SKM-1 (cell line): ENCODE measurements around the gene TMEM129.
"Not testable (repeated sequence)": the region's sequence is repeated elsewhere in the genome, so short reads cannot be mapped to it uniquely, and the experiment has no call there.

Experiments used
- DNase-seq: peaks from one replicate; lab custom pipeline; 2025; ENCODE audit not compliant: unreplicated experiment; lab: John Stamatoyannopoulos, UW

TMEM129 gene

DNA sequence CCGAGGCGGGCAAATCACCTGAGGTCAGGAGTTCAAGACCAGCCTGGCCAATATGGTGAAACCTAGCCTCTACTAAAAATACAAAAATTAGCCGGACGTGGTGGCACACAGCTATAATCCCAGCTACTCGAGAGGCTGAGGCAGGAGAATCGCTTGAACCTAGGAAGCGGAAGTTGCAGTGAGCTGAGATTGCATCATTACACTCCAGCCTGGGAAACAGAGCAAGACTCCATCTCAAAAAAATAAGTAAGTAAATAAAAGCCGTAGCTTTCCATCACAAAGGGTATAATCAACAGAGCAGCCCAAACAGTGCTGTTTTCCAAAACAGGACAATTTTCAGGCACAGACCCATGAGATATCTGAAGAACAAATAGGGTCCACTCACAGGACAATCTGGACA is 19.5 kb downstream of the TMEM129 start:
- not testable (repeated sequence) for DNase-seq

DNA sequence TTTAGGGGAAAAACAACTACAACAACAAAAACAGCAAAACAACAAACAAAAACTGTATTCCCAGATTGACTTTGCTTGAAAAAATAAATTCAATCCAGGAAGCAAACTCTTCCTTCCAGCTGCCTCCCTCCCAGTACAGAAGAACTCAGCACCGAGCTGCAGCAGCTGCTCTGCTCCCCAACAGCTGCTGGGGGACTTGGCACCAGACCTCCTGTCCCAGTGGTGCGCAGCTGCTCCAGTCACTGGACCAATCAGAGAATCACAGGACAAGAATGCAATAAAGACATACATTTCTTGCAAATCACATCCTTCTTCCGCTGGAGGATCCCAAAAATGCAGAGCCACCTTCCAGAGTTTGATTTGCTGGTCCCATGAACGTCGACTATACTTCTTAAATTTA is 25.2 kb downstream of the TMEM129 start:
- no peak for DNase-seq

DNA sequence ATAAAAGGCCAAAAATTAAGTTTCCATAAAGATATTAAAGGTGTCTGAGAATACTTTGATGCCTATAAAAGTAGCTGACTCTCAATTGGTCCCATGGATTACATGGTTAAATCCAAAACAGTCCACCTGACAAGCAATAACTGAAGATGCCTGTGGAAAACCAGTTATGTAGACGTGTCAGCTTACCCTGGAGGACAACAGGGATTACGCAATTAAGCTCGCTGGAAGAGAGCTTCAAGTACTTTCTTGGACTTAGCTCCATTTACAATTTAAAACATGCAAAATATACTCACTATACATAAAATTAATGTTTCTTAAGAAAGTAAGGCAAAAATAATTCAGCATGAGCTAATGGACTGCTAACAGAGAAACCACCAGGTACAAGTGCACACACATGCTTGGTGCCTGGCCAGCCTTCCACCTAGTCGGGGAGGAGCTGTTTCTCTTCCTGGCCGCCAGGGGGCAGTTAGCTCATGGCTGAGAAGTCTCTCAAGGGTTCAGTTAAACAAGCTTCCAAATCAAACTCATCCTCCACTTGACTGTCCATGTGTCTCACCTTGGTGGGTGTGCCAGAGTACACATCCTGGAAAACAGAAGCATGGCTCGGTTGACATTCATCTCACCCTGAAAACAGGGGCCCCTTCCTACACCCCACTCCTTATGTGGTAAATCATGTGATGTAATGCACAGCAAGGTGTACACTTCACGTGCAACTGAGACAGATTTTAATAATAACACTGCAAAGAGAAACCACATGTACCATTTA is 27.8 kb downstream of the TMEM129 start:
- DNase-seq, result peak; percentile 80

DNA sequence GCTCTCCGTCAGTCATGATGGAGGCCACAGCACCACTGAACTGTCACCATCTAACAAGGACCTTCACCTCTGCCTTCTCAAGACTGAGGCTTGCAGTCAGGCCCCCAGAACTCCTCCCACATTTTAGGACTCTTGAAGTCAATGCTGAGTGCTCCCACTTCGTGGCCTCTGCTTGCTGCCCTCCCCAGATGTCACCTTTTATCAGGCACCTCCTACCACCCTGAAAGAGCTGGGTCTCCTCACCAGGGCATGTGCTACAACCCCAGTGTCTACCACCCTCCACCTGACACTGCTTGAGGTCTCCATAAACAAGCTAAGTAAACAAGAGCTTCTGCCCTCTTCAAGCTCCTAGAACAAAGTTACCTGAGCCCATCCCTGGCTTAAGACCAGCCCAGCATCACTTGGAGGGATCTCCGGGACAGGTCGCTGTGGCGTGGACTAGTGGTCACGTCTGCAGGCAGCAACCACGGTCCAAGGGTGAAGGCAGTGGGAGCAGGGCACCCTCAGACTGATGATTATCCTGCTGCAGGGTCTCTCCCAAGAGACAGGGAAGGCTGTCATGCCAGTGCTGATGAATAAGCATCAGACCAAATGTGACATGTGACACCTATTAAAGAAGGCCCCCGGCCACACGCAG is 29.3 kb downstream of the TMEM129 start:
- DNase-seq, result no peak

DNA sequence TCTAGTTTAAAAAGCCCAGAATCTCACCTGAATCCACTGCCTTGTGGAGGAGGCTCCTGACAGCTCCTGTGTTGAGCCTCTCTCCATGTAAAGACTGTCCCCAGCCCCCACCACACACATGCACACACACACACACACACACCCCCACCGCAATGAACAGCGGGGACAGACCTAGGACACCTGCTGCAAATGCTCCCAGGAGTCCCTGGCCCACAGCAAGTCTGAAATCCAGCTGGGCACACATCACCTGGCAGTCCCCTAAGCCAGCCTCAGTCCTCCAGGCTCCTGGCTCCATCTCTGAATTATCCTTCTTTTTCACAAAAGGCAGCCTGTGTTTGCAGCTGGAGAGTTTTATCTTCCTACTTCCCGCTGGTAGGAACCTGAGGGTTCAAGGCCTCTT is 30.4 kb downstream of the TMEM129 start:
- DNase-seq, result no peak

DNA sequence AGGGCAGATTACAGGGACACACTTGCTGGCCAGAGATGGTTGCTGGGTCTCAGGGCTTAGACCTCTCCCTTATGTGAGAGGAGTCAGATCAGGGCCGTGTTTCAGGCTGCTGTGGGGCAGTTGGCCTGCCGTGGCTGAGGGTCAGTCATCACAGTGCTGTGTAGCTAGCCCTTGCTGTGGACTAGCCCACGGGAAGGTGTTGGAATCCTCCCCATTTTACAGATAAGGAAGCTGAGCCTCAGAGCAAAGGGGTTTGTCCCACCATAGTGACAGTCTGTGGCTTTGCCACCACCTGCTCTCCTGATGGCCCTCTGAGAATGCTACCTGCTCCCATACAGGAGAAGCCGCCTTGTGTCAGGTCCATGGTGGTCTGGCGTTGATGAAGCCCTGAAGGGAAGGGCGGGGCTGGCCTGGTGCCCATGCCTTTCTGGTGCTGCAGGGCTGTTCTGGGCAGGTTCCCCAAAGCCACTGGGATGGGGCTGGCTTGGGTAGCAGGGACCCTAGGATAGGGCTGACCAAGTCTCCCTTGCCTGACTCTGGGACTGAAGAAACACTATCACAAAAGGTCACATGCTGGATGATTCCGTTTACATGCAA is 34.6 kb downstream of the TMEM129 start:
- DNase-seq, result no peak

DNA sequence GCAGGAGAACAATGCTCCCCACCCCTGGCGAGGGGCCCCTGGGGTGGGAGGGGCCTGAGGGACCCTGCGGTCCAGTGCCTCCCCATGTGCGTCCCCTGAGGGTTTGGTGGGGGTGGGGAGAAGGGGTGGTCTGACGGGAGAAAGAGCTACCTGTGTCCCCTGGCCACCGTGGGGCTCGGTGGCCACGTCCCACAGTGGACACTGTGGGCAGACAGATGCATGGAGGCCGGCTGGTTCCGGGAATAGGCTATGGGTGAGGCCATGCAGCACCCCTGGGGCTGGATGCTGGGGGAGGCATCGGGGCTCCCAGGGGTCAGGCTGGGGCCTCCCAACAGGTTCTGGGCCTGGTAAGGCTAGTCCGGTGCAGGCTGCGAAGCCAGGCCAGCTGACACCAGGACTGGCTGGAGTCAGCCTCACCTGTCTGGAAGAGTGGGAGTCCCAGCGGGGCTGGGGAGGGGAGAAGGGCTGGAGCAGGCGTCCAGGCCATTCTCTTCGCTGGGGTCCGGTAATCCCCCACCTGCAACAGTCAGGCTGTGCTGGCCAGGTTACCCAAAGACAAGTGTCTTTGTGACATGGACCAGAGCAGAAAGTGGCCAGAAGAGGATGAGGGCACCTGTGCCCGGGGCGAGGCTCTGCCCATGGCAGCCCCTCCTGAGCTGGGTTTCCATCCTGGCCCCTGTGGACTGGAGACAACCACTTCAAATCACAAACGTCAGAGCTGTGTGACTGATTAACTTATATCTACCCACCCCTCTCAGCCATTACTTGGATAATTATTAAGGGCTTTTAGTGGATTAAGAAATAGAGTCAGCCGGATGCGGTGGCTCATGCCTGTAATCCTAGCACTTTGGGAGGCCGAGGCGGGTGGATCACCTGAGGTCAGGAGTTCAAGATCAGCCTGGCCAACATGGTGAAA is 35.6 kb downstream of the TMEM129 start:
- DNase-seq, result no peak

DNA sequence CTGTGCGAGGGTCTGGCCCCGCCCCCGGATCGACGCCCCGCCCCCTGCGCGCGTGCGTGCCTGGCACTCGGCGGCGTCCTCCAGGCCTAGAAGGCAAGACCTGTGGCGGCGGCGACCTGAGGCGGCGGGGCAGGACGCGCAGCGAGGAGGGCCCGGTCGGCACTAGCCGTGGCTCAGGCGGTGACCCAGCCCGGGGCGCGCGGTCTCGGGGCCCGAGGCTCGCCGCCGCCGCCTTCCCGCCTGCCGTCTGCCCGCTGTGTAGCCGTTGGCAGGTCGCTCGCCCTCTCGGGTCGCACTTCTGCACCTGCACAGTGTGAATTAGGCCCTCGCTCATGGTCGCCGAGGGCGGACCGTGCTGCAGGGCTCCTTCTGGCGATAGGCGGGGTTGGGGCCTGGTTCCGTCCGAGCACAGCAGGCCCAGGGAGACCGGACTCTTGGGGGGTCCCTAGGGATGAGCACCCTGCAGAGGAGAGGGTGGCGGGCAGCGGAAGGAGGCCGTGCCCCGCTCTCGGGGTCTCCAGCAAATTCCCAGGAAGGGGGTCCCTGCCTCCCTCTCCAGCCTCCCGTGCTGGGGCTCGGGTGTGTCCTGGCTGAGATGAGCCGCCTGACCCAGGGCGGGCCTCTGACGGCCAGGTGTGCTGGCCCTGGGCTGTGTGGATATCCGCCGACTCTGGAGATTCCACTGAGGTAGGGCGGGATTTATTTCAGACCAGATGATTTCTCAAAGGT is 36.5 kb downstream of the TMEM129 start:
- DNase-seq, result no peak

DNA sequence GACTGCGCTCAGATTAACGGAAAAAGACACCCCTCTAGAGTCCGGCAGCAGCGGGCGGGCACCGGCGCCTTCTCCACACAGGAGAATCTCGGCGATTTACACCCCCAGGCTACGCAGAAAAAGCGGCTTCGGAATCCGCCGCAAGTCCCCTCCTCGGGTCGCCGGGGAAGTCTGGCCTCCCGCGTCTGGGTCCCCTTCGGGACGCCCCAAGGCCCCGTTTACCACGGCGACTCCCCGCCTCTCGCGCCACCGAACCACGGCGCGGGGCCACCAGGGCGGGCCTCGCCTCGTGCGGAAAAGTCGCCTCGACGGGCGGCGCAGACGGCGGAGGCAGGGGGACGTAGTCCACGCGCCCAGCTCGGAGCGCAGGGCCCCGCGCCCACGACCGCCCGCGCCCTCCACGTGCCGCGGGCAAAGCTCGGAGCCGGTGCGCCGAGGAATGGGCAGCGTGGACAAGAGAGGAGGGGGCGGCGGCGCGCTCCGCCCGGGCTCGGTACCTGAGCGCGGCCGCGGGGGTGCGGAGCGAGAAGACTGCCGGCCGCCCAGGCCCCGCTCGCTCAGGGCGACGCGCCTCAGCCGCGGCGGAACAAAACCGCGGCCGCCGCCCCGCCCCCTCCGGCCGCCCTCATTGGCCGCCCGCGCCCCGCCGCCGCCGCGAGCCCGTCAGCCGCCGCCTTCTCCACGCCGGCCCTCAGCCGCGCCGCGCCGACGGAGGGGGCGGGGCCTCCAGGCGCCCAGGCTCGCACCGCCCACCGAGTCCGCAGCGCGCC is 37.2 kb downstream of the TMEM129 start, which contains the start of gene FAM53A:
TSS of gene FAM53A (minus strand) at position 578 of the 770 bp plus-strand sequence. CDS start 15,572 bp downstream, outside the sequence.
- peak; percentile 89 for DNase-seq

DNA sequence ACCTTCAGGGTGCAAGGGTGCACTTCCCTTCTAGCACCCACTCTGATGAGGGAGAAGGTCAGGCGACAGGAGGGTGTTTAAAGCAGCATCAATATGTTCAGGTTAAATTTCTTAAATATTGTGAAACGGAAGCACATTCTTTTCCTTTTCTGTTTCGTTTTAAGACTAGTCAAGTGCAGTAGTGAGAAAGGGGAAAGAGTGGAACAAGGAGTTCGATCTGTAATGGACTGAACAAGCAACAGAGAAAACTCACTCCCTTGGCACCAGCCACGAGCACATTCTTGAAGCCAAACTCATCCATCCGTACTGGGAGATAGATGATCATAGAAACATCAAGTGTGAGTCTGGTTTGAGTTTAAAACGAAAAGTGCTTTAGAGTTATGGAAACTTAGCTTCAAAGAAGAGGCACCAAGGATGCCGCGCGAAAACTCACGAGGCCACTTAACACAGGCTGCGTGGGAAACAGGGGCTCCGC is 37.8 kb downstream of the TMEM129 start:
- no peak for DNase-seq

DNA sequence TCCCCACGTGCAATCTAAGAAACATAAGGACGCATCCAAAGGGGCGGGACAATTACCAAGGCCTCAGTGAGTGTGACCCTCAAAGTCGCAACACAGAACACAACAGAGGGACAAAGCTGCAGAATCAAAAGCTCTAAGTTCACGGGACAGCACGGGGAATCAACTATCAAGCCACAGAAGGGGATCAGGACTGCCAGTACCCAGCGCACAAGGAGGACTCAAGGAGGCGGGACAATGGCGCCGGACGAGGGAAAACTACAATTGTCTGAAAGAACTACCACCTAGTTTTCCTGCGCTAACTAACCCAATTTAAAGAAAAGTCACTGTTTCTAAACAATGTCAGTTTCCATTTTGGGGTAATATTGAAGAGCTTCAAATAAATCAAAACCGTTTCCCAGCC is 38.3 kb downstream of the TMEM129 start:
- no peak for DNase-seq

DNA sequence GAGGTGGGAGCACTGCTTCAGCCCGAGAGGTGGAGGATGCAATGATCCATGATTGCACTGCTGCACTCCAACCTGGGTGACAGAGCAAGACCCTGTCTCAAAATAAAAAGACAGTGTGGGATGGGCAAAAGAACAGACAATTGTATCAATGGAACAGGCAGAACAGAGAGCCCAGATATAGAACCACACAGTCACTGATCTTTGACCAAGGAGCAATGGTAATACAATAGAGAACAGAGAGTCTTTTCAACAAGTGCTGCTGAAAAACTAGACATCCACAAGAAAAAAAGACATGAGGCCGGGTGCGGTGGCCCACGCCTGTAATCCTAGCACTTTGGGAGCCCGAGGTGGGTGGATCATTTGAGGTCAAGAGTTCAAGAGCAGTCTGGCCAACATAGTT is 42.9 kb downstream of the TMEM129 start:
- DNase-seq, result no peak

DNA sequence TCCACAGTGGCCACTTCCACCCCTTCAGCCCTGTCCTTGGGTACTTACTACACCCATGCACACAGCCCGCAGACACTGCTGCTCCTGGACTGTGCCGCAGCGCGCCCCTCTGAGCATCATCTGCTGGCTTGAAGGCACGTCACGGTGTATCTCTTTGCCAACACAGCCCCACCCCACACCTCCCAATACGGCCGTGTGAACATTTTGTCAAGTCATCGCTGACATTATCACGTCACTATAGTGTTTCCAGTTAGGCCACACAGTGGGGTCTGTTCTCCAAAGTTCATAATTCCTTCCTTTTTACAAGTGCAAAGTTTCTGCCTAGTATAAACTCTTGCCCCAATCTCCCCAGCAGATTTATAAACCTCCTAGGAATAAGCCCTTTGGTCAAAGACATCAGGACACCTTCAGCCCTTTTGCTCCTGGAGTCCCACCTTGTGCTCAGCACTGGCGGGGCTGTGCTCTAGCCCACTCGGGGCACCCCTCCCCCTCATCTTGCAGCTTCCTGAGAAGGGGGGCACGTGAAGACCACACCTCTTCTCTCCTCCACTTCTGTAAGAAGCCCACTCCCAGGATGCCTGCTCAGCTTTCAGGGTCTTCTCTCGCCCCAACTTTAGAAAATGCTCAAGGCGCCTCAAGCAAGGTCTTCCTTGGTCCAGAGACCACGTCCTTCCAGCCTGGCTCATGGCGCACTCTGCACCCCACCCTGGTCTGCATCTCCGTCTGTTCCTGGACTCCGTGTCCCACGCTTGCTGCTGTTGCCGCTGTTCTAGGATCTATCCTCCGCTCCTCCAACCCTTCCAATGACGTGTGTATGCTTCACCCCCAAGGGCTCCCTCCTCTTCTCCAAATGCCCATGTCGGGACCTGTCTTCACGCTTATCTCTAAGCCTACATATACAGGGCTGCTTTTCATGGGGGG is 44.3 kb downstream of the TMEM129 start:
- DNase-seq, result no peak

DNA sequence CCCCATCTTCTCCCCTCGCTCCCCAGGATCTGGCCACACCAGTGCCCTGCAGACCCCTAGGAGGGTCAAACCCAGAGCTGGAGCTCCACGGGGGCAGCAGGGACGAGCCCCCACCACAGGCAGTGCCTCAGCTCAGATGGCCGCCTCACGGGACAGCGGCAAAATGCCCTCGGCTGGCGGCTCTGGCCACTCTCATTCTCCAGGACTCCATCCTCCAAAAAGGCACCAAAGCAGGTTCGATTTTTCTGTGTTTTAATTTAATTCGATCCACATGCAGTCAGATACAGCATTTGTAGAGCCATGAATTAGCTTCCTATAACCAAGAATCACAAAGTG is 45.4 kb downstream of the TMEM129 start:
- DNase-seq, result no peak

DNA sequence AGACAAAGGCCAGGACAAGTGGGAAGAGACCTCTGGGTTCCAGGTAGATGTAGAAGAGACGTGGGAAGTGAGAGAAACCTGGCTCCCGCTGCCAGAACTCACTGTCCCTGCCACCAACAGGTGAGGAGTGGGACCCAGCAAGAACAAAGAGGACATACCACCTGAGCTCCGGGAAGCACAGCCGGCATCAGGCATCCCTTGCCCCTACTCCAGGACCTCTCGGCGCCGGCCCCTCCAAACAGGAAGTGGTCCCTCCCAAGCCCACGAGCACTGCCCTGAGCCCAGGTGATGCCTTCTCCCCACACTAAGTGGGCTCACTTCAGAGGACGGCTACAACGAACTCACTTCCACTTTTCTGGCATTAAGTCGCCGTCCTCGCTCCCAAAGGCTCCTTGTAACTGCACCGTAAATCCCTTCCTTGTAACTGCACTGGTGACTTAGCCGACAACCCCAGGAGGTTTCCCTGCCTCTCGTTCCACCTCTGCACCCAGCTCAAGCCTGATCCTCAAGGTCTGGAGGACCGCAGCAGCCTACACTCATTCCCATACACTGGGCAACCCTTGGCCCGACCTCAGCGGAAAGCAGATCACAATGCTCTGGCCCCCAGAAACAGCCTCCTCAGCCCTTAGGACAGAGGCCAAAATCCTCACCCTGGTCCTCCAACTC is 45.9 kb downstream of the TMEM129 start:
- no peak for DNase-seq

DNA sequence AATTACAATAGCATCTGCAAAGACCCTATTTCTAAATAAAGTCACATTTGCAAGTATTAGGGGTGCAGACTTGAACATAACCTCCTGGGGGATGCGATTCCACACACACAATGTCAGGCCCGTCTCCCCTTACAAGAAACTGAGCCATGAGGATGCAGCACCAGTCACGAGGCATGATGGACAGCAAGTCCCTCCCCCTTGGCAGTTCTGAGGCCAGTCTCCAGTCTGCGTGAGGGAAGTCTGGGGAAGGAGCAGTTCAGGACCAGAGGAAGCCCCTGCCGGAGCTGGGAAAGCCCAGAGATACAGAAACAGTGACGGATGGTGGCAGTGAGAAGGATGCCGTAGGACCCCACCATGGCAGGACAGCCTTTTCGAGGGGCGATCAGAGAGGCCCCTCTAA is 46.4 kb downstream of the TMEM129 start:
- no peak for DNase-seq

DNA sequence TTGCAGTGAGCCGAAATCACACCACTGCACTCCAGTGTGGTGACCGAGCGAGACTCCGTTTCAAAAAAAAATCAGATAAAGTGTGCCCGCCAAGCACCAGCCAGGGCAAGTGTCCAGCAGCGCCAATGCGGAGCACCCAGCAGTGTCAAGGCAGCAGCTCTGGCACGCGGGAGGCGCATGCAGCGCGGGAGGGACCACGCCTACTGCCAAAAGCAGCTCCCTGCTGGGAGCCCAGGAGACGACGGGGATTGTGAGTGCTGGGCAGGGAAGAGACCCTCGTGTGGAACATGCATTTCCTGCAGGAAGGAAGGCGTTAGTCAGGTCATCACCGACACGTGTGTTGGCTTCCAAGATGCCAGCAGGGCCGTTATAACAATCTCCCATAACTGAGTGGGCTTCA is 47.5 kb downstream of the TMEM129 start:
- no peak for DNase-seq

DNA sequence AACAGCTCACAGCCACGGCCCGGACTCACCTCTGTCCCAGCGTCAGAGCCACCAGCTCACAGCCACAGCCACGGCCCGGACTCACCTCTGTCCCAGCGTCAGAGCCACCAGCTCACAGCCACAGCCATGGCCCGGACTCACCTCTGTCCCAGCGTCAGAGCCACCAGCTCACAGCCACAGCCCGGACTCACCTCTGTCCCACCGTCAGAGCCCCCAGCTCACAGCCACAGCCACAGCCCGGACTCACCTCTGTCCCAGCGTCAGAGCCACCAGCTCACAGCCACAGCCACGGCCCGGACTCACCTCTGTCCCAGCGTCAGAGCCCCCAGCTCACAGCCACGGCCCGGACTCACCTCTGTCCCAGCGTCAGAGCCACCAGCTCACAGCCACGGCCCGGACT is 50.1 kb downstream of the TMEM129 start:
- DNase-seq, result not testable (repeated sequence)
